Thymus (tissue), 14 donors: Measurements from ENCODE around the gene ONECUT1. TPM values are rescaled to one million over a fixed set of nuclear protein-coding genes. Genes with fewer than 3 reads are reported as not detected.
"Not testable (repeated sequence)": the region's sequence is repeated elsewhere in the genome, so short reads cannot be mapped to it uniquely, and the experiment has no call there.

Experiments
- DNase-seq, 9 donors: peaks; one replicate each; pipeline ENCODE4 v3.0.0-alpha.2; 2013; ENCODE audit warnings: low spot score in 9 of 9, low read depth in 6 of 9, missing footprints in 1 of 9
- H3K27ac ChIP-seq, 2 donors: one replicate each; pipeline ENCODE4 v1.5.1; 2013; ENCODE audit warnings: control low read depth in 1 of 2, low read depth in 1 of 2, low read length in 1 of 2, mild to moderate bottlenecking in 1 of 2, moderate library complexity in 1 of 2
- H3K27me3 ChIP-seq, 2 donors: one replicate each; pipeline ENCODE4 v1.5.1; 2013; ENCODE audit warnings: low read length in 1 of 2; ENCODE audit not compliant: control insufficient read depth in 2 of 2, insufficient read depth in 1 of 2
- H3K36me3 ChIP-seq, 2 donors: one replicate each; pipeline ENCODE4 v1.5.1; 2013; ENCODE audit warnings: low read length in 1 of 2, mild to moderate bottlenecking in 1 of 2, moderate library complexity in 1 of 2; ENCODE audit not compliant: control insufficient read depth in 2 of 2, insufficient read depth in 2 of 2
- H3K4me1 ChIP-seq, 2 donors: one replicate each; pipeline ENCODE4 v1.5.1; 2013; ENCODE audit warnings: low read length in 2 of 2; ENCODE audit not compliant: control insufficient read depth in 2 of 2, insufficient read depth in 2 of 2
- H3K4me3 ChIP-seq, 2 donors: one replicate each; pipeline ENCODE4 v1.5.1; 2013; ENCODE audit warnings: low read length in 2 of 2, control low read depth in 1 of 2, mild to moderate bottlenecking in 1 of 2
- H3K9me3 ChIP-seq, 2 donors: one replicate each; pipeline ENCODE4 v1.5.1; 2013; ENCODE audit warnings: low read length in 1 of 2, mild to moderate bottlenecking in 1 of 2; ENCODE audit not compliant: control insufficient read depth in 2 of 2, insufficient read depth in 1 of 2
- WGBS: extraction: QIAGEN DNeasy Blood & Tissue Kit; methylation state at CpG from one replicate; pipeline ENCODE4 v1.1.7; 2013; 5-methylcytosine and 5-hydroxymethylcytosine counted together
- long read RNA-seq, 10 donors: transcript quantifications; one replicate each; lab custom pipeline, GENCODE V29; 2026
- polyA plus RNA-seq: library from polyadenylated mRNA; stranded (reverse); fragments of 200-250 nt; gene quantifications from one replicate; pipeline ENCODE4 v1.2.3, GENCODE V29; 2013
- total RNA-seq: library from RNA; stranded (reverse); fragments of 120-200 nt; gene quantifications from one replicate; pipeline ENCODE4 v1.2.4, GENCODE V29; 2013
- donor health status: healthy.

The ONECUT1 gene
- total RNA-seq, result not detected
- polyA plus RNA-seq, result 0.05 TPM
- long read RNA-seq, donor 1, result 0 reads
- long read RNA-seq, donor 2, result 0 reads
- long read RNA-seq, donor 3, result 0 reads
- long read RNA-seq, donor 4, result 0 reads
- long read RNA-seq, donor 5, result 0 reads
- long read RNA-seq, donor 6, result 0 reads
- long read RNA-seq, donor 7, result 0 reads
- long read RNA-seq, donor 8, result 0 reads
- long read RNA-seq, donor 9, result 0 reads
- long read RNA-seq, donor 10, result 0 reads

GRCh38 chr15:52790169-52790708, at the start of gene ONECUT1:
Gene ONECUT1, minus strand, starts transcription at chr15:52790336. Its CDS starts 452 bp downstream, at chr15:52789884.
- Histone ChIP-seq H3K27me3 (peaks cover 98 to 100% of the 10 kb centered on the region in 2 donors), H3K27ac (no peak within 1 kb of the TSS), H3K4me3 (peak within 1 kb of the TSS; percentile 36 to 59), H3K9me3 (peaks cover 1 to 5% of the 10 kb centered on the region in 2 donors), H3K36me3 (no peaks in the 10 kb centered on the region), H3K4me1 (peaks cover 6 to 8% of the 10 kb centered on the region in 2 donors)
- under 1% methylated on average over 64 of the region's 64 CpGs for WGBS
- peak in 6 of 9 donors; percentile 23 to 60 (median 35) for DNase-seq

- Histone ChIP-seq H3K4me3 (no peak overlapping the region), H3K4me1 (no peaks in the 10 kb centered on the region), H3K27ac (no peak overlapping the region), H3K9me3 (no peaks in the 10 kb centered on the region), H3K36me3 (no peaks in the 10 kb centered on the region), H3K27me3 (no peaks in the 10 kb centered on the region)
- DNase-seq, result no peak
- 80% methylated on average over 3 of the region's 3 CpGs for WGBS
These were observed 44.2 kb upstream of the ONECUT1 start for GRCh38 chr15:52834379-52834778.

DNA sequence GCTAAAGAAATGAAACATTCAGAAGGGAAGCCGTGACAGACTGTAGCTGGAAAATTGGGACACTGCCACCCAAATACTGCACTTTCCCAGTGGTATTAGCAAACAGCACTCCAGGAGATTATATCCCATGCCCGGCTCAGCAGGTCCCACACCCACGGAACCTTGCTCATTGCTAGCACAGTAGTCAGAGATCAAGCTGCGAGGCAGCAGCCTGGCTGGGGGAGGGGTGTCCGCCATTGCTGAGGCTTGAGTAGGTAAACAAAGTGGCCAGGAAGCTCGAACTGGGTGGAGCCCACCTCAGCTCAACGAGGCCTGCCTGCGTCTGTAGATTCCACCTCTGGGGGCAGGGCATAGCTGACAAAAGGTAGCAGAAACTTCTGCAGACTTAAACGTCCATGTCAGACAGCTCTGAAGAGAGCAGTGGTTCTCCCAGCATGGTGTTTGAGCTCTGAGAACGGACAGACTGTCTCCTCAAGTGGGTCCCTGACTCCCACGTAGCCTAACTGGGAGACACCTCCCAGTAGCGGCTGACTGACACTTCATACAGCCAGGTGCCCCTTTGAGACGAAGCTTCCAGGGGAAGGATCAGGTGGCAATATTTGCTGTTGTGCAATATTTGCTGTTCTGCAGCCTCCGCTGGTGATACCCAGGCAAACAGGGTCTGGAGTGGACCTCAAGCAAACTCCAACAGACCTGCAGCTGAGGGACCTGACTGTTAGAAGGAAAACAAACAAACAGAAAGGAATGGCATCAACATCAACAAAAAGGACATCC, 34.2 kb upstream of the ONECUT1 start:
- not testable (repeated sequence) for H3K4me1 ChIP-seq, H3K4me3 ChIP-seq, DNase-seq, H3K9me3 ChIP-seq, H3K27ac ChIP-seq, H3K27me3 ChIP-seq, H3K36me3 ChIP-seq
- WGBS, result 91% methylated on average over 14 of the region's 14 CpGs

GRCh38 chr15:52822475-52822874, 32.3 kb upstream of the ONECUT1 start:
- WGBS, result 67% methylated on average over 2 of the region's 2 CpGs
- Histone ChIP-seq H3K27me3 (peaks cover 0 to 5% of the 10 kb centered on the region in 2 donors), H3K27ac (no peak overlapping the region), H3K4me1 (no peaks in the 10 kb centered on the region), H3K4me3 (no peak overlapping the region), H3K9me3 (no peaks in the 10 kb centered on the region), H3K36me3 (no peaks in the 10 kb centered on the region)
- no peak for DNase-seq

GRCh38 chr15:52819253-52819652, 29.1 kb upstream of the ONECUT1 start:
- DNase-seq, result no peak
- Histone ChIP-seq H3K27ac (no peak overlapping the region), H3K4me3 (no peak overlapping the region), H3K36me3 (no peaks in the 10 kb centered on the region), H3K27me3 (peaks cover 0 to 5% of the 10 kb centered on the region in 2 donors), H3K9me3 (no peaks in the 10 kb centered on the region), H3K4me1 (no peaks in the 10 kb centered on the region)
- WGBS, result 93% methylated on average over 4 of the region's 4 CpGs

GRCh38 chr15:52815899-52816298, 25.8 kb upstream of the ONECUT1 start:
- DNase-seq, result not testable (repeated sequence)

DNA sequence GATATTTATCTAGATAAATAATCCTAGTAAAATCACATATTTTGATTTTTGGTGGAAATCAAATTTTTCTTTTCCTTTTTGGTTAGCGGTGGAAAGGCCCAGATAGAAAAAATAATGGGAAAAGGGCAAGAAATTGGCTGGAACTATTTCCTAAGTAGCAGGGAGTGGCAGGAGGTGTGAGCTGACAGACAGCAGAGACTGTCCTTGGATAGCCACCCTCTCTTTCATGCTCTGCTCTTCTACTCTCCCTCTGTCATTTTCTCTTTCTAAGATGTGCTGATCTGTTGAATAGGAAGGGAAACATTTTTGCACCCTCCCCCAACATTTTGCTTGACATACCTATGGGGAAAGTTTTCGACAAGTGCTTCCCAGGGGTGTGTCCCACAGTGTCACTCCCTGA, 18.9 kb upstream of the ONECUT1 start:
- WGBS, result 91% methylated on average over 2 of the region's 2 CpGs
- Histone ChIP-seq H3K27ac (no peak overlapping the region), H3K4me1 (peaks cover 12 to 16% of the 10 kb centered on the region in 2 donors), H3K36me3 (no peaks in the 10 kb centered on the region), H3K27me3 (peaks cover 57 to 73% of the 10 kb centered on the region in 2 donors), H3K9me3 (peaks cover 0 to 3% of the 10 kb centered on the region in 2 donors), H3K4me3 (no peak overlapping the region)
- no peak for DNase-seq

More at GRCh38 chr15:52815899-52816298, 25.8 kb upstream of the ONECUT1 start:
- not testable (repeated sequence) for H3K4me1 ChIP-seq, H3K27ac ChIP-seq, H3K4me3 ChIP-seq, H3K36me3 ChIP-seq, H3K9me3 ChIP-seq, H3K27me3 ChIP-seq
- 83% methylated on average over 1 of the region's 1 CpG for WGBS

DNA sequence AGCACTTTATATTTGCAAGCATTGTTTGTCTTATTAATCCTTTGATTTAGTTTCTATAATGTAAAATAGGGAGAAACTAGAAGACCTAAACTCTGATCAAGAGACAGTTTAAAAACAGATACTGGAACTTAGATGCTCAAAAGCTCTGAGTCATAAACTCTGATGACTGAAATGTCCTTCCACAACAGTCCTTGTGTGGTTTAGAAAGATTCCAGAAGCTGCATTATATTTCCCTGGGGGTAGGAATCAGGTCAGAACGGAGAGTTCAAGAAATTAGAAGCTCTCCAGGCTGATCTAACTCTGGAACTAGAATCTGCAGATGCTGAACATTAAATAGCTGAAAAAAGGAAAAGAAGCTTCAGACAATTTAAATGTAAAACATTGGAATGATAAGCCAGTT, 18.3 kb upstream of the ONECUT1 start:
- no peak for DNase-seq
- Histone ChIP-seq H3K4me3 (no peak overlapping the region), H3K9me3 (peaks cover 0 to 3% of the 10 kb centered on the region in 2 donors), H3K27ac (no peak overlapping the region), H3K27me3 (peaks cover 62 to 79% of the 10 kb centered on the region in 2 donors), H3K36me3 (no peaks in the 10 kb centered on the region), H3K4me1 (peaks cover 12 to 21% of the 10 kb centered on the region in 2 donors)
- 75% methylated on average over 1 of the region's 1 CpG for WGBS

GRCh38 chr15:52806284-52806655, 16.1 kb upstream of the ONECUT1 start:
- peaks cover 2 to 6% of the 10 kb centered on the region in 2 donors for H3K9me3 ChIP-seq
- peaks cover 79 to 96% of the 10 kb centered on the region in 2 donors for H3K27me3 ChIP-seq
- no peaks in the 10 kb centered on the region for H3K36me3 ChIP-seq
- DNase-seq, result no peak
- peak overlapping the region in 1 of 2 donors; percentile 44 for H3K4me3 ChIP-seq
- 23% methylated on average over 9 of the region's 9 CpGs for WGBS
- H3K27ac ChIP-seq, result no peak overlapping the region
- peaks cover 12 to 22% of the 10 kb centered on the region in 2 donors for H3K4me1 ChIP-seq
